K562 treated with DMSO at 1 percent for 48 hours (cell line): ENCODE measurements around the gene CCDC154. TPM values are rescaled to one million over a fixed set of nuclear protein-coding genes. Genes with fewer than 3 reads are reported as not detected.

Source experiments
- total RNA-seq: library from RNA; unstranded; fragments of 300-600 nt; gene quantifications from 2 replicates; pipeline ENCODE4 v1.2.3, GENCODE V29; 2022; ENCODE audit warnings: low replicate concordance; ENCODE audit errors: extremely low read depth

The CCDC154 gene, protein sequence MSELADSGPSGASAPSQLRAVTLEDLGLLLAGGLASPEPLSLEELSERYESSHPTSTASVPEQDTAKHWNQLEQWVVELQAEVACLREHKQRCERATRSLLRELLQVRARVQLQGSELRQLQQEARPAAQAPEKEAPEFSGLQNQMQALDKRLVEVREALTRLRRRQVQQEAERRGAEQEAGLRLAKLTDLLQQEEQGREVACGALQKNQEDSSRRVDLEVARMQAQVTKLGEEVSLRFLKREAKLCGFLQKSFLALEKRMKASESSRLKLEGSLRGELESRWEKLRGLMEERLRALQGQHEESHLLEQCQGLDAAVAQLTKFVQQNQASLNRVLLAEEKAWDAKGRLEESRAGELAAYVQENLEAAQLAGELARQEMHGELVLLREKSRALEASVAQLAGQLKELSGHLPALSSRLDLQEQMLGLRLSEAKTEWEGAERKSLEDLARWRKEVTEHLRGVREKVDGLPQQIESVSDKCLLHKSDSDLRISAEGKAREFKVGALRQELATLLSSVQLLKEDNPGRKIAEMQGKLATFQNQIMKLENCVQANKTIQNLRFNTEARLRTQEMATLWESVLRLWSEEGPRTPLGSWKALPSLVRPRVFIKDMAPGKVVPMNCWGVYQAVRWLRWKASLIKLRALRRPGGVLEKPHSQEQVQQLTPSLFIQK
- total RNA-seq, result not detected in 2 replicates

DNA sequence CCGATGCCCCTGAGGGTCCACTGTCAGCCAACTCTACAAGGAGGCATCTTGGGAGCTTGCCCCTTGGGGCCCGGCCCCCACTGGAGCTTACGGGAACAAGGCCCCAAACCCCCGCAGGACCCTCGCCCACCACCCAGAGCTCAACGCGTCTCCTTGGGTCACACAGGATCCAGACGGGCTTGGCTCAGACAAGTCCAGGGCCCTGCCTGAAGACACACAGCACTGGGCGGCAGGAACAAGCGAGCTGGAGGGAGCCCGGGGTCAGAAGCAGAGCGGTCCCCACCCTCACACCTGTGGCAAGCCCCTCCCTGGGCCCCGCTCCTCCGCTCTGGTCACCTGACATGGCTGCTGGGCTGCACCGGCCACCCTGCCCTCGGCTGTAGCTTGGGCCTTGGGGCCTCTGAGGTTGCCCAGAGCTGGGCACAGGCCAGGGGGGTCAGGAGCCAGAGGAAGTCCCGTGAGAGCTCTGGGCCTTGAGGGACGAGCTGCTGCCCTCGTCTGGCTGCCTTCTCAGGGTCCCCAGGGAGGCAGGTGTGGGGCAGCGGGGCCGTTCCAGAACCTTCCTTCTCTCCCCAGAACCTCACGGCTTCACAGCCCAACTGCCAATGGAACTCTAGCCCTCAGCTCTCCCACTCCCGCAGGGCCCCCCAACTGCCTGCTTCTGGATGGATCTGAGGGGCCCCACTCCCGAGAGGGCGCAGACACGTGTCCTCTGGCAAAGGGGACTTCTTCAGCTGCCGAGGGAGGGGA lies at the start of gene CCDC154:
TSS of gene CCDC154 (minus strand) at position 577 of the 750 bp plus-strand sequence. CDS start at position 343, 234 bp downstream.

DNA sequence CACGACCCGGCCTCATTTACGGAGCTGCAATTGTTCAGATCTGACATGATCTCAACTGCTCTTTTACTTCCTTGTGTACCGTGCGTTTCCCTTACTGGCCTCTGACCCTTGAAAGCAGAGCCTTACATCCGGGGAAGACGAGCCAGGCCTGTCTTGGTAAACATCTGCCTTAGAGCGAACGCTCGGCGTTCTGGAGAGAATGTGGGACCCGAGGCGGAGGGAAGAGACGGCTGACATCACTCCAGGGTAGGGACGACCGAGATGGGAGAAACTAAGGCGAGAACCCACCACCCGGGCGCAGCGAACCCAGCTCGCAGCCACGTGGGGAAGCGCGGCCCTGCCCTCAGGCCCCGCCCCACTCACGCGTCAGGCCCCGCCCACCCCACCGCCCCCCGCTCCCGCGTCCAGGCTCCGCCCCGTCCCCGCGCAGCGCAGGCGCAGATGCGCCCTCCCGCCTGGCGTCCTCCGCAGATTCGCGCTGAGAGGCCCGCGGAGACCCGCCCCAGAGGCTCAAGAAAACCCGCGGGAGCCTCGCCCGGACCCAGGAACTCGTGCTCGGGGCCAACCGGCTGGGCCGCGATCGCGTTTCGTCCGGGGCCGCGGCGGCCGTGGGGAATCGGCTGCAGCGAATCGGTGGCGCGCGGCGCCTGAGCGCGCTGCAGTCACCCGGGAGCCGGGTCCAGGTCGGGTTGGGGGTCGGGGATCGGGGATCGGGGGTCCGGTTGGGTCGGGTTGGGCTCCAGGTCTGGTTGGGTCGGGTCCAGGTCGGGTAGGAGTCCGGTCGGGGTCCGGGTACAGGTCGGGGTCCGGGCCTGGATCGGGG lies 48.8 kb upstream of the CCDC154 start, which contains the start of gene TELO2:
TSS of gene TELO2 (plus strand) at position 438 of the 823 bp plus-strand sequence. CDS start 922 bp downstream, outside the sequence.

DNA sequence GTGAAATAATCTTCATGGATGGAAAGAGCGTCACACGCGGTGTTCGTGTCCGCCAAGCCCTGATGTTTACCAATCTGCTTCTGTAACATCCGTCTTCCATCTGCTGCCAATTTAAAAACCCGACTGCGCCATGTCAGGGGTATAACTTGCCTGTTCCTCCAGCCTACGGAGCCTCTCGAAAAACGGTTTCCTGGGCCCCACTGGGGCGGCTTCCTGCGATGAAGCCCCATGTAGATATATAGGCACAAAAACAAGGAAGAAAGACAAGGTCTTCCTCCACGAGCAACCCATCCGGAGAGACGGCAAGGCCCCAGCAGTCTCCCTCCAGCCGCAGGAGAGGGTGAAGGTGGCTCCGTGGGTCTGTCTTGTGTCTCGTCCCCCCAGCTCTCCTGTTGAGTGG lies 44.3 kb upstream of the CCDC154 start, which contains the start of gene PTX4:
TSS of gene PTX4 (minus strand) at position 326 of the 400 bp plus-strand sequence. CDS start at position 291, 35 bp downstream.

GRCh38 chr16:1474796-1475551 lies 30.6 kb upstream of the CCDC154 start, which contains the start of gene CLCN7:
Gene CLCN7, minus strand, starts transcription at chr16:1475028. Its CDS starts 54 bp downstream, at chr16:1474974.

DNA sequence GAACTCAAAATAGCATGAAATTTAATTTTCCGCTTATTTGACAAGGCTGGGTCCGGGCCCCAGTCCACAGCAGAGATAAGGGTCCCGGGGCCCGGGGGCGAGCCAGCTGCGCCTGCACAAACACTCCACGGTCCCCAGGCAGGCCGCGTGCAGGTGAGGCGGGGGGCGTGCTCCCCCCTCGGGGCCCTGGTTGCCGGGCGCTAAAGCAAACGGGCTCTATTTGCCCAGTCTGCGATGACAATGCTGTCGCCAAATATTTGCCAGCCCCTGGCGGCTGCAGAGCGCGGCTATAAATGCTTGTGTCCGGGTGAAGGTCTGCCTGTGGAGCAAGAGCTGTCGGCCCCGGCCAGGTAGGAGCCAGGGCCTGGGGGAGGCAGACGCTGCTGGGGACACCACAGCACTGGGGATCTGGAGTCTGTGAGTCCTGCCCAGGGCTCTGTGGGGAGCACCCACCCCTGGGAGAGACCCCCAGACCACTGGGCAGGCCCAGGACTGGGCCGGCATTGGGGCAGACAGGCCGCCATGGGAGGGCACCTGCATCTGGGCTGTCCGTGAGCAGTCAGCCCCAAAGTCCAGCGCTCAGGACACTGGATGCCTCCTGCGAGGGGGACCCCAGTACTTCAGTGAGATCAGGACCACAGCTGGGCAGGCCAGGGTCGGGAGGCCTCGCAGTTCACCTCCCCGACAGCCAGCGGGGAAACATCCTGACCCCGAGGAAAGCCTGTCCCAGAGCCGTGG lies 13.4 kb downstream of the CCDC154 start, which contains the start of gene PERCC1:
TSS of gene PERCC1 (plus strand) at position 320 of the 738 bp plus-strand sequence. CDS start 1,516 bp downstream, outside the sequence.

DNA sequence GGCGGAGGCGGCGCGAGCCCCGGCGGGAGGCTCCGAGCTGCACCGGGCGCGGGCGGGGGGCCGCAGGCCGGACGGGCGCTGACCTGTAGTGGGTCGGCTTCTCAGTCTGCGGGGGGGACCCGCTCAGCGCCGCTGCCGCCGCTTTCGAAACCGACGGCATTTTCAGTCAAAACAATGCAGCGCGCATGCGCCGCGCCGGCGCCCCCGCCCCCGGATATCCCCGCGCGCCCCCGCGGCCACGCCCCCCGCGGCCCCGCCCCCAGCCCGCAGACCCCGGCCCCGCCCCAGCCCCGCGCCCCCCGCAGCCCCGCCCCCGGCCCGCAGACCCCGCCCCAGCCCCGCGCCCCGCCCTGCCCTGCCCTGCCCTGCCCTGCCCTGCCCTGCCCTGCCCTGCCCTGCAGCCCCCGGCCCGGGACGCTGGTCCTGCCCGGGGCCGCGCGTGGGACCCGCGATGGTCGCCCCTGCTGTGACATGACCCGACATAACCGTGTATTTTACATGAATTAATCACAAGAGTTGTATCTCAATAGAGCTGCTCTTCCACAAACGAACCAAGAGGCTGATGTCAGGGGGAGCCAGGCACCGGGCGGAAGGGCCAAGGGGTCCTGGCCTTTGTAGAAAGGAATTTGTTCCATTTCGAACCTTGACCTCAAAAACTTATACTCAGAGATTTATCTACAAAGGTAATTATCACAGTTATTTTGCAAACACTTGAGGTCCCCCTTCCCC lies 29.7 kb downstream of the CCDC154 start, which contains the start of gene UNKL:
TSS of gene UNKL (minus strand) at position 173 of the 729 bp plus-strand sequence. CDS start at position 160, 13 bp downstream.

Other genes starting within 250 kb of the CCDC154 start
- gene TPSG1, start 219.3 kb downstream of the CCDC154 start, total RNA-seq, result not detected in 2 replicates
- not detected in 2 replicates for gene TPSB2, start 214.4 kb downstream of the CCDC154 start, total RNA-seq
- not detected in 2 replicates for gene TPSAB1, start 203.9 kb downstream of the CCDC154 start, total RNA-seq
- gene TPSD1, start 188.5 kb downstream of the CCDC154 start, total RNA-seq, result not detected in 2 replicates
- not detected in 2 replicates for gene UBE2I, start 134.9 kb downstream of the CCDC154 start, total RNA-seq
- not detected in 2 replicates for gene BAIAP3, start 110.9 kb downstream of the CCDC154 start, total RNA-seq
- gene TSR3, start 92.7 kb downstream of the CCDC154 start, total RNA-seq, result not detected in 2 replicates
- not detected in 2 replicates for gene GNPTG, start 92.6 kb downstream of the CCDC154 start, total RNA-seq
- gene UNKL, start 29.9 kb downstream of the CCDC154 start, total RNA-seq, result not detected in 2 replicates
- gene UQCC4, start 23.8 kb downstream of the CCDC154 start, total RNA-seq, result not detected in 2 replicates
- gene PERCC1, start 13.5 kb downstream of the CCDC154 start, total RNA-seq, result not detected in 2 replicates
- not detected in 2 replicates for gene CLCN7, start 30.5 kb upstream of the CCDC154 start, total RNA-seq
- not detected in 2 replicates for gene PTX4, start 44.4 kb upstream of the CCDC154 start, total RNA-seq
- gene TELO2, start 48.8 kb upstream of the CCDC154 start, total RNA-seq, result not detected in 2 replicates
- gene TMEM204, start 89.1 kb upstream of the CCDC154 start, total RNA-seq, result not detected in 2 replicates
- gene IFT140, start 167.5 kb upstream of the CCDC154 start, total RNA-seq, result not detected in 2 replicates
- gene CRAMP1, start 167.8 kb upstream of the CCDC154 start, total RNA-seq, result not detected in 2 replicates
- gene JPT2, start 233.7 kb upstream of the CCDC154 start, total RNA-seq, result not detected in 2 replicates